HG02763 (cell line): Measurements from ENCODE around the gene WNT8B.
A peak's percentile ranks its signal among the peaks of the same experiment; 100 is the strongest.

Experiments used
- ATAC-seq: cut with Tn5 transposase; IDR thresholded peaks from one replicate; pipeline ENCODE4 v1.9.1; 2021; ENCODE audit warnings: mild to moderate bottlenecking, moderate library complexity; ENCODE audit not compliant: unreplicated experiment

WNT8B gene

DNA sequence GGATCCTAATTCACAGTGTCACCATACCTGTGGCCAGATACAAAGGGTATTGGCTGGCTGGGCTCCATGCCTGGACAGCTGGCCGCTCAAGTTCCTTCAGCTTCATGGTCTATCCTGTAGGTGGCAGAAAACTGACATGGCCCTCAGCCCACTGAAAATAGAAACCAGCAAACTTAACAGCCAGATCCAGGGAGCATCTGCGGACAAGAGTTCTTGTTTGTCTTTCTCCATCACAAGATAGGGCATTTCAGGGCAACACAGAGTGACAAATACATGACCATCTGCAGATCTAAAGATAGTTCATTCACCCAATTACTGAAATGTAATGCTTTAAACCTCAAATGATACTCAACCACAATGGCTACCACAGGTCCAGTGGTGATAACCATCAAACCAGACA is 54.0 kb downstream of the WNT8B start:
- ATAC-seq = no peak

DNA sequence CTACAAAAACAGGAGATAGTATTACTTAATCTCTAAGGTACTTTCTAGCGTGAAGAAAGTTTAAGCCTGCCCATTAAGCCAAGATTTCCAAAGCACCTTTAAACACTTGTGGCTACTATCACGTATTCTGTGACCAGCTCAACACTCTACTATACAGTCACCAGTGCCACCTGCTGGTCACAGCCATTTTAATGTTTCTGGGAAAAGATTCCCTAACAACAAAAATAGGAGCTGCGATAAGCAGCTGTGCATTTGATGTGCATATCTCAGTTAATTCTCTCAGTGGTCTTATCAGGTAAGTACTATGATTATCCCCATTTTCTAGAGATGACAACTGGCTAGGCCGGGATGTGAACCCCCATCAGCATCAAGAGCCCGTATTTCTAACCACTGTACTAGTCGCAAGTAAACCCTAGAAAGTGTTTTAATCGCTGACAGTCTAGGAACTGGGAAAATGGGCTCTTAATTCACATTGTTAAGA is 56.0 kb downstream of the WNT8B start:
- no peak for ATAC-seq

DNA sequence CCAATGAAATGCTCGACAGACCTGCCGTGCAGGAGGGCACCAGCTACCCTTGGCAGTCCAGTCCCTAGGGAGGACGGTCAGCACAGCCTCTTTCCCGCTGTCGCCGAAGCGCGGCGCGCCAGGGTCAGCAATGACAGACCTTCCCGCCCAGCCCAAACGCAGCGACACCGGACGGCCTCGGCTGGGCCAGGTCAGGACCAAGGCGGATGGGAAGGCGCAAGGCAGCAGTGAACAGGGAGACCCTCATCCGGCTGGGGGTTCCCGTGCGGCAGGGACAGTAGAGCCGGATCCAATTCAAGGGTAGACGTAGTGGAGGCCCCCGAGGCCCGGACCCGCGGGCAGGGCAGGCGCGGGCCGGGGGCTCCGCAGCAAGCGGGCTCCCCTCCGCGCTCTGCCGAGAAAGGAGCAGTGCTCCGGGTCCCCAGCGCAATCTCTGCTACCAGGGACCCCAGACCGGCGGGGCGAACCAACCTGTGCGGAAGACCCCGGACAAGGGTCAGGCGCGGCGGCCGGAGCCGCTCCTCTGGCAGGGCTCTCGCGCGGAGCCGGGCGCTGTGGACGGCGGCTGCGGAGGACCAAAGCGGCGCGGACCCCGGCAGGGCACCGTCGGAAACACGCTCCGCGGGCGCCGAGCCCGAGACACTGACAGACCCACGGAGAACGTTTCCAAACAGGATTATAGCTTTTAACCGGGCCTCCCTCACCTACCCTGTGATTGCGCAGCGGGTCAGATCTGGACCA is 56.7 kb downstream of the WNT8B start, which contains the start of gene SEC31B:
SEC31B (minus strand) TSS at position 551 of the 741 bp plus-strand sequence. CDS start 2,909 bp downstream, outside the sequence.
- ATAC-seq = no peak

DNA sequence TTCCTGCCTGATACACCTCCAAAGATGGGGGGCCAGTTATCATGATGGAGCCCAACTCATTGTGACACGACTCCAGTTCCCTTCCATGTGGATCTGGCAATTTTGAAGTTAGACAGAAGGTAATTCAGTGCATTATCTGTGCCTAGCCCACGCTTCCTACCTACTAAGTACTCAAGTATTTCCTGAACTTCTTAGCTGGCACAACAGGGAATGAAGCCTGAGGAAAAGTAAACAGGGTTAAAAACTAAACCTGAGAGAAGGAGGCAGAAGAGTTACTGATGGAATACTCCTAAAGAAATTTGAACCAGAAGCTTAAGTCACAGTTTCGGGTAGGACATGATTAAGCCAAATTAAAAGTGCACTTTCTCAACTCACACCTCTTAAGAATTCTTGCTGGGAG is 58.0 kb downstream of the WNT8B start:
- no peak for ATAC-seq

DNA sequence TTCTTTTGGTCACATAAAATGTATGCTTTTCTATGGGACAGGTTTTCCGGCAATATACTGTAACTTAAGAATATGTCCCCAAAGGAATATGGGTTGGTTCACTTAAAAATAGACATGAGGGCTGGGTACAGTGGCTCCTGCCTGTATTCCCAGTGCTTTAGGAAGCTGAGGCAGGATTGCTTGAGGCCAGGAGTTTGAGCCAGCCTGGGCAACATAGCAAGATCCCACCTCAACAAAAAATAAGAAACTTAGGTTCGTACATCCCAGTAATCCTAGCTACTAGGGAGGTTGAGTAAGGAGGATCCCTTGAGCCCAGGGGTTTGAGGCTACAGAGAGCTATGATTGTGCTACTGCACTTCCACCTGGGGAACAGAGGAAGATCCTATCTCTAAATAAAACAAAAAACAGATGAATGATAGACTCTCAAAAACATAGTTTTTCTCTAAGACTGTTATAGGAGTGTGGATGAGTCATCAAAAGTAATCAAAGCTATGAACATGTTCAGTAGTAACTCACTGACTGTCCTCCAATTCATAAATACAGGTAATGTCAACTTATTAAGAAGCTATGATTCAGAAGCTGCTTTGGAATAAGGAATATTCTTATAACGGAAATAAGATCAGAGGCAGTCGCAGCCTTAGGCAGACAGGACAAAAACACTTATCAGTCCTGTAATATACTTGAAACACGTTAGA is 59.4 kb downstream of the WNT8B start:
- no peak for ATAC-seq

DNA sequence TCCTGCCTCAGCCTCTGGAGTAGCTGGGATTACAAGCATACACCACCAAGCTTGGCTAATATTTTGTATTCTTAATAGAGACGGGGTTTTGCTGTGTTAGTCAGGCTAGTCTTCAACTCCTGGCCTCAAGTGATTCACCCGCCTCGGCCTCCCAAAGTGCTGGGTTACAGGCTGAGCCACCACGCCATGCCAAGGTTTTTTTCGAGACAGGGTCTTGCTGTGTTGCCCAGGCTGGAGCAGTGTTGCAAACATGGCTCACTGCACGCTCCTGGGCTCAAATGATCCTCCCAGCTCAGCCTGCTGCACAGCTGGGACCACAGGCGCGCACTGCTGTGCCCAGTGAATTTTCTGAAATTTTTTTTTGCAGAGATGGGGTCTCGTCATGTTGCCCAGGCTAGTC is 60.1 kb downstream of the WNT8B start:
- ATAC-seq = no peak

DNA sequence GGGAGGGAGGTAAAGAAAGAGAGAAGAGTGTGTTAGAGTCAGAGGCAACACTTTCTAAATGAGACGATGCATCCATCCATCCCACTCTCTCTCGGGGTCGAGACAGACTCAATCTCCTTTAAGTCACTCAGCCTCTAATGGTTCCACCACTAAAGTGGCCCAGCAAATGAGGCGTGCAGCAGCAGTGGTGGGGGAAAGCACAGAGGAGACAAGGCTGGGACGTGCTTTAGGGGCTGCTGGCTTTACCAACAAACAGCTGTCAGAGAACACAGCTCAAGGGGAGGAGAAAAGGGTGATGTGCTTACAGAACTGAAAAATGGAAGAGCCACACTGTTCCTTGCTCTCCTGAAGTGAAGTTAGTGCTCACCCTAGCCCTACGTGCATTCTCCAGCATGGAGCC is 61.4 kb downstream of the WNT8B start:
- ATAC-seq = no peak

DNA sequence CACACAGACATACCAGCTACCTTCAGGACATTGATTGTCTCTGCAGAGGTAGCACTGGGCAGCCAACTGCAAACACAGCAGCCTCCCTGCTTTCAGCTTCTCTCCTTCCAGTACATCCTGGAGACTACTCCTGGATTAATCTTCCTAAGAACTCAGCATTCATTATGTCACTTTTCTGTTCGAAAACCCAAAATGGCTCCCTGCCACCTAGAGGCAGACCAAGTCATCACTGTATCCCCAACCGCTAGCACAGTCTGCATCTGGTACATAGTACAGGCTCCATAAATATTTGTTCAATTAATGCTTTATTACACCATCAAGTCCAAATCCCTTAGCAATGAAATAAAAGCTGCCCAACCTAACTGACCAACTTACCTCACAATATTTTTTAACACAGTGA is 61.8 kb downstream of the WNT8B start:
- ATAC-seq = no peak

DNA sequence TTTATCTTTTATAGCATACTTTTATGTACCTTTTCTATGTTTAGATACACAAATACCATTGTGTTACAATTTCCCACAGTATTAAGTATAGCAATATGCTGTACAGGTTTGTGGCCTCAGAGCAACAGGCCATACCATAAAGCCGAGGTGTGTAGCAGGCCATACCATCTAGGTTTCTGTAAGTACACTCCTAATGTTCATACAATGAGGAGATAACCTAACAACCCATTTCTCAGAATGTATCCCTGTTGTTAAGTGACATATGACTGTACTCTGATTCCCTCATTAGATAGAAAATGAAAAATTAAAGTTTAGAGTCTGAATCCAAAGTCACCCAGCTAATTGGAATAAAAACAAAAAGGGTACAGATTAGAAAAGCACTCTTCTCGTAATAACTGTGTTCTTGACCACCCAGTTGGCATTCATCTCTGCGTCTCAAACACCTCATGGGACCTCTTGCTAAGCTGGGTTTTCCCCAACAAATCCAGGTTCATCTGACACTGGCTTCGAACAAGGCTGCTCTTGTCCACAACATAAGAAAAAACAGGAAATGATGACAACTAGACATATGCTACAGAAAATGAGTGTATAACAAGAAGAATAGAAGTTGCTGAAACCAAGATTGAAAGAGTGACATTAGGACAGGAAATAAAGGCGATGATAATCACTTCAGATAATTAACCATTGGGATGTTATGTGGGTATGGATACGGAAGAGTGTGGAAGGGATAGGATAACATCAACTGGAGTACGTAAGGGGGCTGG is 65.5 kb downstream of the WNT8B start:
- no peak for ATAC-seq

DNA sequence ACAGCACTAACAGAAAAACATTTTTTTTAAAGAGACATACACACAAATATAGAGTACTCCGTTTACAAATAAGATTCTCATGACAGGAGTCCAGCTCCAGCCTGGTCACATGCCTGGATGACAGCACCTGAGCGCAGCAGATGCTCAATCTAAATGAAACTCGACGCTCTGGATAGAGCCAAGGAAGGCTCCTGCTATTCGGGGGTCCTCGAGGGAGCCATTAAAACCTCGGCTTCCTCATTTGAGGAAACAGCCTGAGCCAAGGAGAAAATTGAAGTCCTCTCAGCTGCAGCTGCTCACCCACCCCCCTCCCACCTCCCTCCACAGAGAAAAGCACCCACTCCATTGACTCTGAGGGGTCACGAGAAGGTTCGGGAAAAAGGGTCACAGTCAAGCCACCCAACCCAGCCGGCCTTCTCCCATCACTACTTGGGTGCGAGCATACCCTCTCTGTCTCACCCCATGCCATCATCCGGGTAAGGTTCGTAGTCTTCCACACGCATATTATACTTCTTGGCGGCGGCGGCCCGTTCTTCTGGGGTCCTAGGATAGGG is 66.2 kb downstream of the WNT8B start:
- no peak for ATAC-seq

DNA sequence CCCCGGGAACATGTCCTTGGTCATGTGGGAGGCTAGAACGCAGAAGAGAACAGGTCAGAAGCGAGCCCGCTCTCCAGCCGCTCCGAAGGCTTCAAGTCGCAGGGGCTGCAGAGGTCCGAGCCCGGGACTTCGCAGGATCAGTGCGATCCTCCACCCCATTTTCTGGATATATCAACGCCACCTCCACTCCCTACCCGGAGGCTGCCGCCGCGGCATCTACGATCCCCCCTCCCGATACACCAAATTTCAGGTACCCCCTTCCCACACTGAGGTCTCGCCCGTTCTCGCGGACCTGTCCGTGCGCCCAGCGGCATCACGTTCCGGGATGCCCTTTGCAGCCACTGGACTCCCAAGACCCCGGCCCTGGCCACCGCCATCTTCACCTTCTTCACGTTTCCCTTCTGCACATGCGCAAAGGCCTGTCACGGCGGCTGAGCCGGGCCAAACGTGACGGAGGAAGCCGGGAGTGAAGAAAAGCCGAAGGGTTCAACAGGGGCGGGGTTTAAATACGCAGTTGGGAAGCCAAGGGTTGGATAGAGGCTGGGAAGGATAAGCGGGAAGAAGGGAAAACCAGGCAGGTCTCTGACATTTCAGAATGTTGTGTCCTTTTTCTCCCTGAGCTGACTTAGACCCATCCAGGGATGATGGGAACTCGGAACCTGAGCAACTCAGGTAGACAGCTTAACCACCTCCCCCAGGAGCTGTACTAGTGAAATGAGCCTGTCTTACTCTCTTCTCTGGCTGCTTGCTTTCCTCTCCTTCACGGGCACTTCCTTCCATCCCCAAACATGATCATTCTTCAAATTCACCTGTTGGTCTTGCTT is 66.9 kb downstream of the WNT8B start, which contains the start of gene NDUFB8:
NDUFB8 (minus strand) TSS at position 397 of the 824 bp plus-strand sequence; CDS start at position 377, 20 bp downstream.
- ATAC-seq = peak; percentile 74

DNA sequence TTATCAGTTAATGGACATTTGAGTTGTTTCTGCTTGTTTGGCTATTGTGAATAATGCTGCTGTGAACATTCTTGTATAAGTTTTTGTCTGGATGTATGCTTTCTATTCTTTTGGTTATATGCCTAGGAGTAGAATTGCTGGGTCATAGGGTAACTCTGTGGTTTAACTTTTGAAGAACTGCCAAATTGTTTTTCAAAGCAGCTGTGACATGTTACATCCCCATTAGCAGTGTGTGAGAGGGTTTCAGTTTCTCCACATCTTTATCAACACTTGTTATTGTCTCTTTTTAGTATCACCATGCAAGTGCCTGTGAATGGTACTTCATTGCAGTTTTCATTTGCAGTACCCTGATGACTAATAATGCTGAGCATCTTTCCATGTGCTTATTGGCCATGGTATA is 69.0 kb downstream of the WNT8B start:
- ATAC-seq = no peak
